ENCODE data around the gene ADNP2.

- peak; percentile 53 for TF ChIP-seq CTCF (IDR thresholded peaks at IDR 0.05; ENCODE audit: insufficient read depth, low read length)
- TF ChIP-seq POLR2AphosphoS5 (IDR thresholded peaks at IDR 0.05; ENCODE audit: low read depth) = no peak
- no peak for TF ChIP-seq GABPA (IDR thresholded peaks at IDR 0.05; ENCODE audit: low read depth)
- no peak for TF ChIP-seq SPI1 (IDR thresholded peaks at IDR 0.05; ENCODE audit: borderline replicate concordance, low read depth)
Observed at GRCh38 chr18:80154293-80154692, 45.2 kb downstream of the ADNP2 start.
